ENCODE results near the gene MAGEF1.
A peak's percentile ranks its signal among the peaks of the same experiment; 100 is the strongest.

Gene MAGEF1

GRCh38 chr3:184734903-184735701, 23.2 kb upstream of the MAGEF1 start:
- TF ChIP-seq CTCF (IDR thresholded peaks at IDR 0.05): no peak

- TF ChIP-seq CTCF (IDR thresholded peaks at IDR 0.05): no peak
These were observed 22.2 kb upstream of the MAGEF1 start for GRCh38 chr3:184733971-184734608.

- TF ChIP-seq CTCF (IDR thresholded peaks at IDR 0.05): no peak
These were observed 21.3 kb upstream of the MAGEF1 start for GRCh38 chr3:184733181-184733580.

GRCh38 chr3:184731786-184732537, 20.1 kb upstream of the MAGEF1 start:
- TF ChIP-seq CTCF (IDR thresholded peaks at IDR 0.05): no peak

GRCh38 chr3:184730924-184731323, 19.1 kb upstream of the MAGEF1 start:
- TF ChIP-seq CTCF (IDR thresholded peaks at IDR 0.05): no peak

GRCh38 chr3:184728010-184728527, 16.2 kb upstream of the MAGEF1 start:
- no peak for TF ChIP-seq CTCF (IDR thresholded peaks at IDR 0.05)

GRCh38 chr3:184727357-184728009, 15.6 kb upstream of the MAGEF1 start:
- peak; percentile 79 for TF ChIP-seq CTCF (IDR thresholded peaks at IDR 0.05)
